IMR-90 (cell line): ENCODE measurements around the gene RYR2. TPM values are rescaled to one million over a fixed set of nuclear protein-coding genes. Genes with fewer than 3 reads are reported as not detected.

Experiments used
- ATAC-seq: fragments of 200-7000 bp; cut with Tn5 transposase; 2 replicates; pipeline ENCODE4 v1.9.1; 2020; ENCODE audit warnings: low read depth, mild to moderate bottlenecking, moderate library complexity
- BruUV-seq: library from RNA; stranded (reverse); fragments of 400-500 nt; replicated peaks from 2 replicates; lab custom pipeline; 2021; lab: Mats Ljungman, UMichigan
- CTCF ChIA-PET: fragments of 300-600 bp; formaldehyde crosslinking; extraction: SDS; loops from one replicate; lab custom pipeline; 2021; ENCODE audit warnings: antibody characterized with exemption; lab: Yijun Ruan, JAX
- POLR2A ChIA-PET: fragments of 300-600 bp; sonication (Branson Sonifier 250); formaldehyde crosslinking; loops from one replicate; lab custom pipeline; 2022; ENCODE audit warnings: antibody characterized with exemption; ENCODE audit not compliant: unreplicated experiment; lab: Charles Lee
- DNase-seq: peaks from one replicate; pipeline ENCODE4 v3.0.0; 2013
- H2AFZ ChIP-seq: replicated peaks from 2 replicates; pipeline ENCODE3; 2013; ENCODE audit warnings: low read length, mild to moderate bottlenecking; ENCODE audit not compliant: poor library complexity
- H2AK5ac ChIP-seq: 2 replicates; pipeline ENCODE4 v1.6.1; 2013; ENCODE audit warnings: low read depth, low read length, inconsistent platforms
- H2AK9ac ChIP-seq: replicated peaks from 2 replicates; pipeline ENCODE3; 2013; ENCODE audit warnings: mild to moderate bottlenecking, low read depth, low read length, moderate library complexity; ENCODE audit not compliant: poor library complexity
- H2BK120ac ChIP-seq: 2 replicates; pipeline ENCODE4 v1.6.1; 2013; ENCODE audit warnings: low read depth, low read length, inconsistent platforms
- H2BK15ac ChIP-seq: 3 replicates; pipeline ENCODE4 v1.6.1; 2013; ENCODE audit warnings: low read depth, low read length, inconsistent platforms
- H2BK20ac ChIP-seq: 2 replicates; pipeline ENCODE4 v1.6.1; 2013; ENCODE audit warnings: low read depth, mild to moderate bottlenecking, inconsistent platforms, low read length, moderate library complexity
- H2BK5ac ChIP-seq: 2 replicates; pipeline ENCODE4 v1.6.1; 2013; ENCODE audit warnings: mild to moderate bottlenecking, low read depth, low read length, inconsistent platforms; ENCODE audit not compliant: poor library complexity, severe bottlenecking
- H3K14ac ChIP-seq: replicated peaks from 2 replicates; pipeline ENCODE4 v1.6.1; 2013; ENCODE audit warnings: low read depth, low read length, inconsistent platforms
- H3K18ac ChIP-seq: 2 replicates; pipeline ENCODE4 v1.6.1; 2013; ENCODE audit warnings: low read depth, low read length, control low read depth
- H3K23ac ChIP-seq: 2 replicates; pipeline ENCODE4 v1.6.1; 2013; ENCODE audit warnings: low read depth, low read length, inconsistent platforms
- H3K27ac ChIP-seq: 2 replicates; pipeline ENCODE4 v1.5.1; 2013; ENCODE audit warnings: mild to moderate bottlenecking, control low read depth, low read length; ENCODE audit not compliant: insufficient read depth
- H3K27me3 ChIP-seq: 2 replicates; pipeline ENCODE4 v1.6.1; 2013; ENCODE audit warnings: low read length; ENCODE audit not compliant: control insufficient read depth, insufficient read depth
- H3K36me3 ChIP-seq: 2 replicates; pipeline ENCODE4 v1.6.1; 2013; ENCODE audit warnings: low read length, mixed read lengths; ENCODE audit not compliant: control insufficient read depth, insufficient read depth
- H3K4ac ChIP-seq: 2 replicates; pipeline ENCODE4 v1.6.1; 2013; ENCODE audit warnings: low read depth, low read length, inconsistent platforms
- H3K4me1 ChIP-seq: 2 replicates; pipeline ENCODE4 v1.6.1; 2013; ENCODE audit warnings: low read length, mixed read lengths; ENCODE audit not compliant: control insufficient read depth, insufficient read depth
- H3K4me2 ChIP-seq: 2 replicates; pipeline ENCODE4 v1.6.1; 2013; ENCODE audit warnings: low read depth, mild to moderate bottlenecking, control low read depth, low read length, moderate library complexity
- H3K4me3 ChIP-seq: 2 replicates; pipeline ENCODE4 v1.5.1; 2013; ENCODE audit warnings: low read depth, mild to moderate bottlenecking, control low read depth, low read length, moderate library complexity; ENCODE audit not compliant: insufficient read depth
- H3K56ac ChIP-seq: 2 replicates; pipeline ENCODE4 v1.6.1; 2013; ENCODE audit warnings: low read length, inconsistent platforms; ENCODE audit not compliant: insufficient read depth; ENCODE audit errors: extremely low read depth
- H3K79me1 ChIP-seq, 2 experiments: 2 replicates each; pipeline ENCODE4 v1.6.1; 2013; ENCODE audit warnings: low read length in 2 of 2, inconsistent platforms in 1 of 2, low read depth in 1 of 2
- H3K9ac ChIP-seq: 2 replicates; pipeline ENCODE4 v1.6.1; 2013; ENCODE audit warnings: low read depth, low read length, control low read depth
- H3K9me1 ChIP-seq: 2 replicates; pipeline ENCODE4 v1.6.1; 2013; ENCODE audit warnings: low read length, inconsistent platforms; ENCODE audit not compliant: insufficient read depth
- H3K9me3 ChIP-seq: 2 replicates; pipeline ENCODE4 v1.6.1; 2013; ENCODE audit warnings: low read length; ENCODE audit not compliant: control insufficient read depth, insufficient read depth
- H4K20me1 ChIP-seq: 2 replicates; pipeline ENCODE4 v1.6.1; 2013; ENCODE audit warnings: low read length, inconsistent platforms; ENCODE audit not compliant: insufficient read depth
- H4K5ac ChIP-seq: 2 replicates; pipeline ENCODE4 v1.6.1; 2013; ENCODE audit warnings: mild to moderate bottlenecking, low read depth, low read length, control low read depth
- H4K8ac ChIP-seq, 2 experiments: 2 replicates each; pipeline ENCODE4 v1.6.1; 2013; ENCODE audit warnings: low read depth in 2 of 2, low read length in 2 of 2, control low read depth in 1 of 2, inconsistent platforms in 1 of 2
- H4K91ac ChIP-seq: 2 replicates; pipeline ENCODE4 v1.6.1; 2013; ENCODE audit warnings: low read depth, low read length, inconsistent platforms; ENCODE audit not compliant: insufficient read depth
- BHLHE40 ChIP-seq: fragments of 150-350 bp; IDR thresholded peaks from 2 replicates; pipeline ENCODE4 v1.6.1; 2016; ENCODE audit warnings: mild to moderate bottlenecking, low read depth, low read length
- CEBPB ChIP-seq: IDR thresholded peaks from 2 replicates; pipeline ENCODE4 v1.6.1; 2012; ENCODE audit warnings: low read depth, low read length, improper control_type of control experiment
- CHD1 ChIP-seq: IDR thresholded peaks from 2 replicates; pipeline ENCODE4 v1.6.1; 2012; ENCODE audit warnings: low read depth, low read length, improper control_type of control experiment
- CTCF ChIP-seq: conservative IDR thresholded peaks from 2 replicates; pipeline ENCODE4 v1.5.1; 2012; ENCODE audit warnings: mild to moderate bottlenecking, low read depth, low read length, improper control_type of control experiment
- FOS ChIP-seq: fragments of 150-350 bp; IDR thresholded peaks from 2 replicates; pipeline ENCODE4 v1.6.1; 2016; ENCODE audit warnings: low read depth, low read length
- MAFK ChIP-seq: IDR thresholded peaks from 2 replicates; pipeline ENCODE4 v1.6.1; 2012; ENCODE audit warnings: low read depth, low read length, improper control_type of control experiment
- RAD21 ChIP-seq: IDR thresholded peaks from 2 replicates; pipeline ENCODE4 v1.6.1; 2012; ENCODE audit warnings: low read length, improper control_type of control experiment
- RFX5 ChIP-seq: IDR thresholded peaks from 2 replicates; pipeline ENCODE4 v1.8.0; 2012; ENCODE audit warnings: low read depth, mild to moderate bottlenecking, low read length, moderate library complexity
- WGBS, 2 experiments: methylation state at CpG; one replicate each; pipeline versions ENCODE4 v1.1.5 to v1.1.7; 2013; ENCODE audit warnings: missing lambda C conversion rate in 2 of 2; ENCODE audit not compliant: insufficient read length in 1 of 2; ENCODE audit errors: extremely low coverage in 2 of 2; 5-methylcytosine and 5-hydroxymethylcytosine counted together
- dilution Hi-C: fragments of 300-500 bp; cut with HindIII; formaldehyde crosslinking; loops from one replicate; pipeline ENCODE4 v1.14.3; 2018; ENCODE audit warnings: low sequenced_read_pairs; ENCODE audit not compliant: unreplicated experiment
- in situ Hi-C: fragments of 300-500 bp; cut with MboI; formaldehyde crosslinking; loops from 3 replicates; pipeline ENCODE4 v1.14.3; 2019; ENCODE audit warnings: low sequenced_read_pairs, inconsistent platforms, mixed read lengths
- intact Hi-C: fragments of 100-400 bp; cut with micrococcal nuclease; formaldehyde crosslinking; loops from 2 replicates; pipeline ENCODE4 v1.10.0; 2022
- polyA plus RNA-seq, 3 experiments: library from polyadenylated mRNA; depleted of rRNA; stranded (reverse); fragments of >200 nt; gene quantifications; 2 replicates each; pipeline ENCODE4 v1.2.3, GENCODE V29; 2012; ENCODE audit warnings: low replicate concordance in 1 of 3
- total RNA-seq: library from RNA; depleted of rRNA; stranded (reverse); fragments of >200 nt; gene quantifications from 2 replicates; pipeline ENCODE4 v1.2.3, GENCODE V29; 2012

RYR2 gene
- total and polyA plus RNA-seq, 2 of the 4 experiments (the other 2 are of a cell fraction), result not detected

- no peak for DNase-seq
- H3K9ac ChIP-seq, result no peak overlapping the region
- no peak overlapping the region for H2AFZ ChIP-seq
- no peaks in the 10 kb centered on the region for H3K27me3 ChIP-seq
- no peaks in the 10 kb centered on the region for H4K20me1 ChIP-seq
- no peak overlapping the region for H3K4me3 ChIP-seq
- ATAC-seq, result no peak
- no peak overlapping the region for H2BK20ac ChIP-seq
- no peak overlapping the region for H2BK15ac ChIP-seq
- POLR2A ChIA-PET, result no interaction called here
- H2AK9ac ChIP-seq, result no peak overlapping the region
- no peaks in the 10 kb centered on the region for H3K9me3 ChIP-seq
- H2AK5ac ChIP-seq, result no peak overlapping the region
- TF ChIP-seq RAD21, result no peak
- no peak for TF ChIP-seq RFX5
- no peak for TF ChIP-seq MAFK
- no peak for TF ChIP-seq CHD1
- no peak for TF ChIP-seq BHLHE40
- no peak for TF ChIP-seq CTCF
- no peak for TF ChIP-seq CEBPB
- TF ChIP-seq FOS, result no peak
- H4K8ac ChIP-seq, result no peak overlapping the region
- intact Hi-C loops, result no loop called here
- no peak overlapping the region for H3K4ac ChIP-seq
- H3K4me1 ChIP-seq, result peaks cover 3% of the 10 kb centered on the region
- no CpG with 5 or more reads among the region's 1 CpG for WGBS, 2 experiments
- H2BK5ac ChIP-seq, result no peak overlapping the region
- no peak overlapping the region for H3K4me2 ChIP-seq
- BruUV-seq, result no TSS peak
- no peaks in the 10 kb centered on the region for H3K36me3 ChIP-seq
- CTCF ChIA-PET, result interaction anchor here (0.7 to 1.5 kb wide), 2 partner anchors 14 kb away, joined by 3 to 4 read pairs; no protein-coding TSS in a partner anchor
- H4K91ac ChIP-seq, result no peak overlapping the region
- no peak overlapping the region for H2BK120ac ChIP-seq
- no peak overlapping the region for H4K5ac ChIP-seq
- no peaks in the 10 kb centered on the region for H3K79me1 ChIP-seq
- H3K18ac ChIP-seq, result no peak overlapping the region
- no peak overlapping the region for H3K23ac ChIP-seq
- dilution Hi-C loops, result no loop called here
- H3K56ac ChIP-seq, result no peak overlapping the region
- no peaks in the 10 kb centered on the region for H3K9me1 ChIP-seq
- in situ Hi-C loops, result no loop called here
- H3K14ac ChIP-seq, result no peak overlapping the region
- H3K27ac ChIP-seq, result no peak overlapping the region
These were observed 836.4 kb downstream of the RYR2 start for GRCh38 chr1:237878406-237878805.
